Stimulated activated CD8-positive, alpha-beta memory T cell treated with anti-CD3 and anti-CD28 coated beads, Interleukin-12 subunit alpha, Interleukin-12 subunit beta, amount 100 ng/mL, for 24 hours (primary cell): ENCODE results near the gene FTO.

ENCODE experiments used
- DNase-seq: peaks from one replicate; pipeline ENCODE4 v3.0.0-alpha.2; 2020; ENCODE audit errors: extremely low read depth

FTO gene

DNA sequence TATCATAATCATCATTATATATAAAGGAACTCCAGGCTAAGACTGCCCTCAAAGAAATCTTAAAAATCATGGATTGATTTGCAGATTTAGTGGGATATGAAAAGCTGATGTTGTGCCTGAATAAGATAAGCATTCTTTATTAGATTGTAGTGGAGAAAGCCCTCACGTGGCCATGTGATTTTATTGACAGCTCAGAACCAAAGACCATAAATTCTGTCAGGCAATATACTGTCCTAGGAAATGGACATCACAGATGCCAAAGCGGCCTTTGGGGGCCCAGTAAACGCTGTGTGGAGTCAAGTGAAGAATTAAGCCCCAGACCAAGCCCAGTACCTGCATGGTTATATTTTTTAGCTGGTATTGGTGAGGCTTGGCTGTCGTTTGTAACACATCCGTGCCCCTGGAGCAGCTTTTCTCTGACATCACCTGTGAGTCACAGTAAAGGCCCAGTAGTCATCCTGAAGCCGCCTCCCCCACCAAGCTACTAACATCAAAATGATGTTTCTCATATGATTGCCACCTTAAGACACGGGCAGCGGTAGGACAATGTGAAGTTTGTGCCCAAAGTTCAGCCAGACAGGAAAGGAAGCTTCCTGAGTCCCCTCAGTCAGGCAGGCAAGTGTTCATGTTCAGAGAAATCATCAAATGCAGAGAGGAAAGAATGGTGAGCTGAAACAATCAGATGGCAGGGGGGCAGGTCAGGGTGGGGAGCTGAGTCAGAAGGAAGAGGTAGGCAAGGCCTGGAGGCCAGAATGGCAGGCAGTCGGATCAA is 373.3 kb downstream of the FTO start:
- DNase-seq, result no peak

DNA sequence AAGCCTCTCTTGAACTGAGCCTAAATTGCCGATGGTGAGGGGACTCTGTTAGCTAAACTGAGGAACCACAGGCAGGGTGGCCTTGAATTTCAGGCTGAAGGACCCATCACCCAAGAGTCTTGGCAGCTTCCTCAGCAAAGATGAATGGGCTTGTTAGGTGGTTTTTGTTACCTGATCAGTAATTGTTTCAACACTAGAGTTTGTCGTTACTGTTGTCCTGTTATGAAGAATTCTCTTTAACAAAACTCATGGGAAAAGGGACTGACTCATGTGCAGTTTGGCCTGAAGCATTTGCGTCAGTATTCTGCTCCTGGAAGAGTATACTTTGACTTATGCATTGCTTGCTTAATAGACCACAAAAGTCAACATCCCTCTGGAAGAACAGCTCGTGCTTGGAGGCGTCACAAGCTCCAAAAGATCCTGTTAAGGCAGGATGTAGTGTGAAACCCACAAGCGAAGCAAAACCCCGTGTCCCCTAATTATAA is 376.6 kb downstream of the FTO start:
- DNase-seq, result no peak

DNA sequence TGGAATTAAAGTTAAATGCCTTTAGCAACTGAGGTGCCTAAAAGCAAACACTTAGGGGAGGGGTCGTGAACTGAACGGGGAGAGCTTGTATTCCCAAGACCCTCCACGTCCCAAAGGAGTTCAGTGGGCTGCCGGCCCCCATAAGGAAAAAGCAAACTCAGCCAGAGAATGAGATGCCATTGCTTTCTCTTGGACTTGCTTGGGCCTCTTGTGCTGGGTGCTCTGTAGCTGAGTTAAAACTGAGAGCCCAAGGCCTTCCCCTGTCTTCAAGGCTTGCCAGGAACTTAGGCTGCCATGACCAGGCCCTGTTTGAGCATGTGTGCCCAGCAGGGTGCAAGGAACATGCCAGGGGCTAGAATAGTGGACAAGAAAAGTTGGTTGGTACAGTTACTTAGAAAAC is 382.8 kb downstream of the FTO start:
- DNase-seq, result no peak

DNA sequence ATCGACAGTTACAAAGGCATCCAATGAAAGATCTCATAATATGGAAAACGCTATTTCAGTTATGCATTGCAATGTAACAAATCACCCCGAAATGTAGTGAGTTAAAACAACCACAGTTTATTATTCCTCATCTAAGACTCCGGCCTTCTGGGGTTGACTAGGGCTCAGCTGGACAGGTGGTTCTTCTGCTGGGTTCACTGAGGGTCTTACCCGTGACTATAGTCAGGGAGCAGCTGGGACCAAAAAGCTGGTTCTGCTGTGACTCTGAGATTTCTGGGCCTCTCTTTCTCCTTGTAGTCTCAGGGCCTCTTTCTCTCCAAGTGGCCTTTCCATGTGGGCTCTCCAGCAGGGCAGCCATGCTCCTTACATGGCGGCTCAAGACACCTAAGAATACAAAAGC is 386.6 kb downstream of the FTO start:
- no peak for DNase-seq

DNA sequence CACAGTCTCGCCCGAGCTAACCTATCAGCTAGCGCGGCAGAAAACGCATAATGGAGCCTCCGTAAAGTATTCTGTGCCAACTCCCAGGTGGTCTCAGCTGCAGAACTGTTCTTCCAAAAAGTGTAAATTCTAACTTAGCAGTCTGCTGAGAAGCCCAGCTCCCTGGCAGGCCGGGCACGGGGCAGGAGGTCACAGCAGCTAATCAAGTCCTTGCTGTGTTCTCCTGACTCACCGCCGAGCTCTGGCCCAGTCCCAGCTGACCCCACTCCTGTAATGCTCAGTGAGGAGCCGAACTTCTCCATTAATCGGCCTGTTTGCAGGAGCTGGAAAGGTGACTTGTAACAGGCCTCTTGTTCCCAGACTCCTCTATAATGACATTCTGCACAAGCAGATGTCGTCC is 389.3 kb downstream of the FTO start:
- DNase-seq, result no peak

DNA sequence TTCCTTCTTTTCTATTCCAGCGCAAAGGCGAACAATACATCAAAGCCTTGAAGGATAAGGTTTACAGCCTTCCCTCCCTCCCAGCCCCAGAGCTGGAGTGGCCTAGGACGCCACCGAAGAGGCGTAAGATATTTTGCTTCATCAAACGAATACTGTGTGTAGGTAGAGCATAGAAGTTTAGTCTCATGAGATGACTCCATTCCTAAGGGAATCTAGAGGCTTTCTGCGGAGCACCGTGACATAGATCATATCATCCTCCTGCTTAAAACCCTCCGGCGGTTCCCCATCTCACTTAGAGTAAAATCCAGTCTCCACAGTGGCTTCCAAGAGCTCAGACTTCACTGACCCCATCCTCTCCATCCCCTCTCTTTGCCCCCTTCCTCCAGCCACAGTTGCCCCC is 390.7 kb downstream of the FTO start:
- no peak for DNase-seq

DNA sequence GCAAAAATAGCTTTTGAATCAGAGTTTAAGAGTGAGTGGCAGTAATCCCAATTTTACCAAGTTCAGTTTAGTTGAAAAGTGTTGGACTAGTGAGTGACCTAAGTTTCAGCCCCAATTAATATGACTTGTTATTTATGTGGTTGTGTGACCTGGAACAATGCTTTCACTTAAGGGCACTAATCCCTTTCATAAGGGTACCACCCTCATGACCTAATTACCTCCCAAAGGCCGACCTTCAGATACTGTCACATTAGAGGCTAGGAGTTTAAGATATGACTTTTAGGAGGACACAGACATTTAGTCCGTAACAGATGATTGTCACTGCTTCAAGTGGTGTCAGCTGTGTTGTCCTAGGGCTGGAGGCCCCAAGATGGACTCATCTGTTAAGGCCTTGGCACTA is 392.7 kb downstream of the FTO start:
- DNase-seq, result no peak

DNA sequence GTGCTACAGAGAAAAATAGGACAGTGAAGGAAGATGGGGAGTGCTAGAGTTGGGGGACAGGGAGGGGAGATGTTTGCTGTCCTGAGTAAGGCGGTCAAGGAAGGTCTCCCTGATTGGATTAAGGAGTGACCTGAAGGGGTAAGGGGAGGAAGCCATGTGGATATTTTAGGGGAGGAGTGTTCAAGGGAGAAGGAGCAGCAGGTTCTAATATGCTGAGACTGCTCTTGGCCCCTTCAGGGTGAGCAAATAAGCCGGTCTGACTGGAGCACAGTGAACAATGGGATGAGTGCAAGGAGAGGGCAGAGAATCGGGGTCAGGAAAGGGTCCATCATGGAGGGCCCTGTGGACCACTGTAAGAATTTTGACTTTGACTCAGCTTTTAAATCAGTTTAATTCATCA is 393.8 kb downstream of the FTO start:
- no peak for DNase-seq

DNA sequence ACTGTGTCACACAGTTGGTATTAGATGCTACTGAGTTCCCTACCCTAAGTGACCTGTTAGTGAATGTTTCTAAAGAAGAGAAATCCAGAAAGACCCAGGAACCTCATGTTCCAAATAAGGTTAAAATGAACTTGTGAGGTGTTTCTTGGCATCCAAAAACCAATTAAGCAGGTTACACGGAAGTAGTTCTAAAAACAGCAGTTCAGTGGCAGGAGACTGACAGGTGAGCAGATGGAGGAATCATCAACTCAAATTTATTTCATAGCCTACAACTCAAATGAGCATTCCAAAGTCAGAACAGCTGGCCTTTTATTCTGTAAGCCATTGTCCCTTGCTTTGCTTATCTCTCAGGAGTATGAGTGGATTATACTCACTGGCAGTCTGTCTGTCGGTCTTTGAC is 394.3 kb downstream of the FTO start:
- no peak for DNase-seq

DNA sequence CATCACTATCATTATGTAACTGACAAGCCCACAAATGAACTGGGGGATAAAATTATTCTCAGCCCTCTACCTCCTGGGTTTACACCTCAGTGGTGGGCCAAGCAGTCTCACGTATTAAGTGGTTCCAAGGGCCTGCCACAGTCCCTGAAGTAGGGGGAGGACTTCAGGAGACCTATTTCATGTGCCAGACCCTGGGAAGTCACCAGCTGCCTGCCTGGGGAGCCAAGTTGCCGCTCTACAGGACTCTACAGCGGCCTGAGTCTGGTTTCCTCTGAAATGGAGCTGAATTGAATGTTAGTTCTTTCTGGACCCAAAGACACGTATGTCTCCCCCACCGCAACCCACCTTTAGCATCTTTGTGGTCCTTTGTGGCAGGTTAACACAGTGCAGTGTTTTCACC is 395.7 kb downstream of the FTO start:
- no peak for DNase-seq

DNA sequence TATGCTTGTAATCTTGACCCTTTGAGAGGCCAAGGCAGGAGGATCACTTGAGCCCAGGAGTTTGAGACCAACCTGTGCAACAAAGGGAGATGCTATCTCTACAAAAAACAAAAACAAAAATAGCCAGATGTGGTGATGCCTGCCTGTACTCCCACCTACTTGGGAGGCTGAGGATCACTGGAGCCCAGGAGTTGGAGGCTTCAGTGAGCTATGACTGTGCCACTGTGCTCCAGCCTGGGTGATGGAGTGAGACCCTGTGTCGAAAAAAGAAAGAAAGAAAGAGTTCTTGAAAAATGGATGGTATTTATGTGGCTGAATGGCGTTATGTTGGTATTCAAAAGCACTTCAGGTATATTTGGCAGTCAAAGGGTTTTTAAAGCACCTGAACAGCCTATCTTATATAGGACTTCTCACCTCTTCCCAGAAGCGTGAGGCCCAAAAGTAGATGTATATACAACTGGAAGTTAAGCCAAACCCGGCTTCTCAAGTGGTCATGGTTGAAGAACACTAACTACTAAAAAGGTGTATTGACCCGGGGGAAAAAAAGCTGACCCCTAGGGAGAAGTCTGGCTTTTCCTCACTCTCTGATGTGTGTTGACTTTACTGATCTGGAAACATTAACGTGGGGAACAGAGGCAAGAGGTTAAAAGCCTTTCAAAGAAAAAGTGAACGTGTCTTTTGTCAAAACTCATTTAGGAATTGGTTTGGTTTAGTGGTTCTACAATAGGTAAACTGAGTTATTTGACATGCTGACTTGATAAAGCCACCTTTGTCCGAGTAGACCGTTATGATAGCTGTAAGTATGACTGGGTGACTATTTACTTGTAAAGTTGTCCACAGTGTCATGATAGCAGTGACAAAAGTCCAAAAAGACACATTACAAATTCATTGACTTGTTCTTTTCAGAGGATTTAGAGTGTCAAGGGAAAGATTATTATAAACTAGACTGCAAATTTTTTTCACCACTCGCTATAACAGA is 399.2 kb downstream of the FTO start:
- no peak for DNase-seq

DNA sequence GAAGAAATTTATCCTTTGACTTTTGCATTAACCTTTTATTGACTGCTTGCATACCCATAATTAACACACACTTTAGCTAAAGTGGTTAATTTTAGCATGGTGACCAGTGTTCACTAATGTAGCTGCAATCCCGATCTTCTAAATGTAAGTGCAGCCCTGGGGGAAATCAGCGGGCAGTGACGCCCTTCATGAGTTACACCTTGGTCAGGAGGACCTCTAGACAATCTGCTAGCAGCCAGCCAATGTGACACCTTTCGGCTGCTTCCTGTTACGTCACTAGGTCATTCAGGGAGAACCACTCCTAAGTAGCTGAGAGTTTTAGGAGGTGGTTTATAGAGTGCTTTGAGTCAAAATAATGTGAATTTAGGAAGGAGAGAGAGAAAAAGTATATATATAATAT is 402.1 kb downstream of the FTO start:
- DNase-seq, result no peak

DNA sequence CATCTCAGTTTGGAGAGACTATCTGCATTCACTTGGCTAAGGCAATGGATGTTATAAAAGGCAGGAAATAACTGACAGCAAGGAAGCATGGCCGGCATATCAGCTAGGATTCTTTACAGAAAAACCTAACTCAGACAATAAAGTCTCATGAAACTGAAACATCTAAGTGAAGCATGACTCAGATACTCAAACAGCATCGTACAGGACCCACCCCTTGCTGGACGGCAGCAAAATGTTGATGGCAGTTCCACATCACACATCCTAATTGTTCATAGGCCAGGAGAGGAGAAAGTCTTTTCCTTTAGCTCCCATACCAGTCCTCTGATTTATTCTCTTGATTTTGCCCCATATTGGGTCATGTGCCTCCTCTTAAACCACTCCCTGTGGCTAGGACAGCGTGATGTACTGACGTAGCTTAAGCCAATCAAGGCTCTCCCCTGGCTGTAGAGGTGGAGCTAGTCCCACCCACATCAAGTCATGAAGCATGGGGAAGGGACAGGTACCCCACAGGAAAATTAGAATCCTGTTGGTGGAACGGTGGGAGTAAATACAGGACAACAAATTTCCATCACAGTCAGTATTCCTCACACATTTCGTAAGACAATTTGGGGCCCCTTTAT is 403.7 kb downstream of the FTO start:
- no peak for DNase-seq

DNA sequence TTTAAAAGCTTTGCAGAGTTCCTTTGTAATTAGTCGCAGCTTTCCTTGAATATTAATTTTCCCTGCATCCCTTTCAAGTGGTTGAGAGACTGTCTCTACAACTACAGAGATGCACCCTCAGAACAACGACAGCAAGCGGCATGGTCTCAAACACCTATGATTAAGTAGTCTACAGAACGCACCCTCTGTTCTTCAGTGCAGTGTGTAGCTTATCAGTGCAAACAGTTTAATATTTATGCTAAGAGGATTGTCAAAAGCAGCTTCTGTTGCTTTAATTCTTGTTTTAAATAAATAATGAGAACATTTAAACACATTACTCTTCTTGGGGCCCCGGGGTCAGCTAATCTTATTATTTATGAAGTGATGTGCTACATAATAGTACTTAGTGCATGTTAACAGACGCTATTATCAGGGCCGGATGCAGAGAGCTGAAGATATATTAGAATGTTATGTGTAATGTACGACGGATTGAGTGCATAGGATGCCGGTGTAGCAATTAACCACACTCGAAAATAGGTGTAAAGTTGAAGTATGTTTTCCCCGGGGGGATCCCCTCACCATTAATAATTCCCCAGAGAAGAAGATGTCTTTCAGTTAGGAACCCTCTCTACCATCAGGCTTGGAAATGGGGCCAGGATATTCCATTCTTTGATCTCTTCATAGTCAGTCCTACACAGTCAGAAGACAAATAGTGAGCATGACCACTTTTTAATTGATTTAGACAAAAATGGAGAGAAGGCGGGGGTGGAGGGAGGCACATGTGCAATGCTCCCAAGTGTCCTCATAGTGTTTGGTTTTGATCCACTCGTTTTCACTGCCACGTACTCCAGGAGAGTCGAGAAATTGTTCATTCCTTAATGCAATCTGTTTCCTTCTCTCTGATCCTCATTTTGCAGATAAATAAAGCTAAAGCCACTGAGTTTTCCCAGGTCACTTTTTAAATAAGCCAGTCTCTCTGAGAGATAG is 406.3 kb downstream of the FTO start:
- DNase-seq, result no peak

DNA sequence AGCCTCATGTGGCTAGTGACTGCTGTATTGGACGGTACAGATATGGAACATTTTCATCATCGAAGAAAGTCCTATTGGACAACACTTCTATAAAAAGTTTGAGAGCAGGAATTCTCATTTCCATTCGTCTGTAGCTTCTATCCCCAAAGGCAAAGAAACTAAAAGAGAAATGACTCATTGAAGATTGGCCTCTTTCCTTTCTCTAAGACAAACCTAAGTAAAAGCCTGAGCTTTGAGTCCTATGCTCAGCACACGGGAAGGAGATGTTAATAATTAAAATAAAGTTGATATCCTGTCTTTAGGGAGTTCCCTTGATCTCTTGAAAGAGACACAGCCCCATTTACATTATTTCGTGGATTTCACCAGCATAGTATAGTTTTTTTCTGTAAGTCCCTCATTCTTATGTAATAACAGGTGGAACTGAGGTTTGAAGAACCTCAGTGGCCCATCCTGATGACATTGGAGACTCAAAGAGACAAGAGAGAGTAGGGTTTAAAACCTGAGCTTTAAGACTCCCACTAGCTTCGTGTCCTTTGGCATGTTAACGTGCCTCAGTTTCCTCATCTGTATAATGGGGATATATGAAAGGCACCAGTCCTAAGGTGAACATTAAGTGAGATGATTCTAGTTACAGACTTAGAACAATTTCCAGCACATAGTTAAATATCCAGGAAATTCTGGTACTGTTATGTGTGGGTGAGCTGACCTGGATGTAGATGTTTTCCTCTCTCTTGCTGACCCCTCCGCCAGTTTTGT is 408.7 kb downstream of the FTO start:
- DNase-seq, result no peak

DNA sequence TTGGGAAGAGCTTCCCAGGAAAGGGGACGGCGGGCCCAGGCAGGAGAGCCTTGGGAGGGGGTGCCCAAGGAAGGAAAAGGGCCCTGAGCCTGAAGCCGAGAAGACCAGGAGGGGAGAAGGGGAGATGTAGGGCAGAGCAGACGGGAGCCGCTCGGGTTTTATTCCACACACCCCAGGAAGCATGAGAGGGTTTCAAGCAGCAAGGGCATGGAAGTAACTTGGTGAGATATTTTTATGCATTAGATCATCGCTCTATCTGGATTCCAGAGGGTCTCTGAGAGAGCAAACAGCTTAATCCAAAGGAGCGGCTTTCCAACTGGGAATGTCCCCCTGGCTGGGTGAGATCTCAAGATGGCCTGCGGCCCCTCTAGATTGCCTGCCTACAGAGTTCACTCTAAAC is 411.6 kb downstream of the FTO start:
- DNase-seq, result no peak

DNA sequence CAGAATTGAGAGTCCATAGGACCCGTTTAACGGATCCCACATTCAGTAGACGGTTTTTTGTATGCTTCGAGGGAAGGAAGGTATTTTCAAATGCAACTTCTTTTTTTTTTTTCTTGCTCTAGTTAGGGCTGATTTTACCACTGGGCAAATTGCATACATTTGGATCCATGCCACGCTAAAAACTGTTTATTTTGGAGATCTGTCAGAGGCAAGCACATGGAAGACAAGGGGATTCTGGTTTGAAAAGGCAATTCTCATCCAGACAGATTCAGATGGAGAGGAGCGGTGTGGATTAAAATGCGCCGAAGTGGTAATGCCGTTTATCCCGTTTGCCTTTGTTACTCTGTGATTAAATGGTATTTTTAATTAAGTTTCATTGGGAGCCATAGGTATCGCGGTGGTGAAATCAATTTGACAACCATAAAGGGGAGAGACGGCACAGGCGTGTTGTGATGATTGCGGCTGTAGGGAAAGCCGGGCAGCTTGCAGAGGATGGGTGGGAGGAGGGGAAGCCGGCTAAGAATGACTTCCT is 412.2 kb downstream of the FTO start:
- DNase-seq, result no peak

DNA sequence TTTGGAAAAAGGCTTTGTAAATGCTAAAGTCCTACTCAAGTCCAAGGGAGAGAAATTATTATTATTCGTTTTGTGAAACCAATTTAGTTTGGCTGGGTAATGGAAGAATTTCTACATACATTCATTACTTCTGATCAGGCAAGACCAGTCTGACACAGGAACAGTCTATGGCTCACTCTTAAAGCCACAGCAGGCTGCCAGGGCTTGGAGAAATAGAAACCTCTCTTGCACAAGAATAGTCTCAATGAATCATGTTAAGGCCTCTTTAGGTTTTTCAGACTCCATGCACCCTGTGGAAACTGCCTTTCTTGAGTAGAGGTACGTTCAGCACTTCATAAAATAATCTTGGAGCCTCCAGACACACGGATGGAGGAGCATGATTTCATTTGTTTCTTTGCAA is 414.9 kb downstream of the FTO start:
- DNase-seq, result no peak

DNA sequence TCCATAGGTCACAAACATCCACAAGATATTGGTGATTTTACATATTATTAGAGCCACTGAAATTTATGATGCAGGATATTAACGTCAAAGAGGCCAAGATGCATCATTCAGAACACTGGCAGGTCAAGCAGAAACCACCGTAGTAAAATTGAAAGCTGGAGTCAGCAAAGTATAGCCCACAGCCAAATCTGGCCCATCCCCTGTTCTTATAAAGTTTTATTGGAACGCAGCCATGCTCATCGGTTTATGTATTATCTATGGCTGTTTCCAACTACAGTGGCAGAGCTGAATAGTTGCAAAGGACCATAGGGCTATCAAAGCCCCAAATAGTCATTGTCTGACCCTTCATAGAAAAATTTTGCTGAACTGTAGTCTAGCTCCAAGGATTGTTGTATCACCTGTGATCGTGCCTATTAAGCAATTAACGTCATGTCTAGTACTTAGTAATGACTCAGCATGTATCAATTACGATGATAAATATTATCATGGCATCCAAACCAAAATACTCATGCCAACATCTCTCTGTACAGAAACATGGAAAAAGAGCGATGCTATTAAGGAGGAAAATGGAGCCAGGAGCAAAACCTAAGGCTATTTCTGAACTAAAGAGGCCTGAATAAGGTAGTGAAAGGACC is 417.0 kb downstream of the FTO start:
- DNase-seq, result no peak
